Endothelial cell of coronary artery (primary cell): Measurements from ENCODE around the gene APOC1. TPM values are rescaled to one million over a fixed set of nuclear protein-coding genes. Genes with fewer than 3 reads are reported as not detected.

Source experiments
- total RNA-seq: library from RNA; depleted of rRNA; stranded (reverse); fragments of >200 nt; gene quantifications from 2 replicates; pipeline ENCODE4 v1.2.3, GENCODE V29; 2014

The APOC1 gene
- 0.28 and 0.72 TPM in 2 replicates for total RNA-seq

GRCh38 chr19:44914433-44915206, at the start of gene APOC1:
Gene APOC1, plus strand, starts transcription at chr19:44914608. Its CDS starts 284 bp downstream, at chr19:44914892.

GRCh38 chr19:44891016-44891882, 23.2 kb upstream of the APOC1 start, which contains the start of gene TOMM40:
Gene TOMM40, plus strand, starts transcription at chr19:44891254. Its CDS starts 162 bp downstream, at chr19:44891416.

GRCh38 chr19:44905437-44906160, 8.8 kb upstream of the APOC1 start, which contains the start of gene APOE:
Gene APOE, plus strand, starts transcription at chr19:44905796. Its CDS starts 829 bp downstream, at chr19:44906625.

GRCh38 chr19:44942067-44942571, 27.7 kb downstream of the APOC1 start, which contains the start of gene APOC4:
Gene APOC4, plus strand, starts transcription at chr19:44942237. Its CDS starts 41 bp downstream, at chr19:44942278.

GRCh38 chr19:44954649-44955504, 40.5 kb downstream of the APOC1 start, which contains the start of gene CLPTM1:
Gene CLPTM1, plus strand, starts transcription at chr19:44955380. Its CDS starts 16 bp downstream, at chr19:44955396.

Other genes starting within 250 kb of the APOC1 start
- 1.3 and 1.5 TPM in 2 replicates for gene CEACAM19, start 243.1 kb upstream of the APOC1 start, total RNA-seq
- 0.09 TPM in 1 of 2 replicates, not detected in the other for gene CEACAM16, start 215.5 kb upstream of the APOC1 start, total RNA-seq
- gene BCL3, start 165.9 kb upstream of the APOC1 start, total RNA-seq = 2.2 and 7.0 TPM in 2 replicates
- gene CBLC, start 136.7 kb upstream of the APOC1 start, total RNA-seq = not detected in 2 replicates
- gene BCAM, start 105.5 kb upstream of the APOC1 start, total RNA-seq = 15.7 and 21.9 TPM in 2 replicates
- 90.7 and 110 TPM in 2 replicates for gene NECTIN2, start 68.3 kb upstream of the APOC1 start, total RNA-seq
- 44.8 and 73.0 TPM in 2 replicates for gene TOMM40, start 23.4 kb upstream of the APOC1 start, total RNA-seq
- 0.28 and 0.81 TPM in 2 replicates for gene APOE, start 8.8 kb upstream of the APOC1 start, total RNA-seq
- not detected in 2 replicates for gene APOC4, start 27.6 kb downstream of the APOC1 start, total RNA-seq
- gene APOC2, start 31.4 kb downstream of the APOC1 start, total RNA-seq = not detected in 2 replicates
- 31.9 and 40.3 TPM in 2 replicates for gene CLPTM1, start 40.8 kb downstream of the APOC1 start, total RNA-seq
- 7.1 and 10.7 TPM in 2 replicates for gene RELB, start 86.9 kb downstream of the APOC1 start, total RNA-seq
- 9.8 and 20.9 TPM in 2 replicates for gene CLASRP, start 124.4 kb downstream of the APOC1 start, total RNA-seq
- 0.09 TPM in 2 replicates for gene ZNF296, start 161.9 kb downstream of the APOC1 start, total RNA-seq
- 17.8 and 20.6 TPM in 2 replicates for gene GEMIN7, start 164.7 kb downstream of the APOC1 start, total RNA-seq
- gene PPP1R37, start 178.6 kb downstream of the APOC1 start, total RNA-seq = 23.1 and 25.9 TPM in 2 replicates
- 0.09 and 0.19 TPM in 2 replicates for gene NKPD1, start 246.4 kb downstream of the APOC1 start, total RNA-seq